HepG2 (cell line): Measurements from ENCODE around the gene AARS2. TPM values are rescaled to one million over a fixed set of nuclear protein-coding genes. Genes with fewer than 3 reads are reported as not detected.

Source experiments
- ELF3 ChIP-seq: IDR thresholded peaks from 2 replicates; pipeline ENCODE4 v1.6.1; 2016; ENCODE audit warnings: missing genetic modification reagents, missing compliant biosample characterization
- FOSL2 ChIP-seq: sonication (generic); formaldehyde crosslinking; IDR thresholded peaks from 2 replicates; pipeline ENCODE4 v1.4.0; 2020; ENCODE audit warnings: missing genetic modification reagents
- FOXK1 ChIP-seq: sonication (generic); formaldehyde crosslinking; IDR thresholded peaks from 2 replicates; pipeline ENCODE4 v1.4.0; 2020; ENCODE audit warnings: low read depth, missing genetic modification reagents, borderline replicate concordance
- ISL2 ChIP-seq: sonication (generic); formaldehyde crosslinking; IDR thresholded peaks from 2 replicates; pipeline ENCODE4 v1.5.0; 2020; ENCODE audit warnings: missing genetic modification reagents
- KAT7 ChIP-seq: IDR thresholded peaks from 2 replicates; pipeline ENCODE4 v1.6.1; 2018; ENCODE audit warnings: borderline replicate concordance, missing compliant biosample characterization
- KDM3A ChIP-seq: IDR thresholded peaks from 2 replicates; pipeline ENCODE4 v1.6.1; 2018; ENCODE audit warnings: low read depth, missing compliant biosample characterization
- KLF16 ChIP-seq, 2 experiments: sonication (generic) in 1 of 2; formaldehyde crosslinking in 1 of 2; IDR thresholded peaks; 2 replicates each; pipeline versions ENCODE4 v1.6.1 to v1.8.0; 2016 to 2023; ENCODE audit warnings: missing genetic modification reagents in 2 of 2, missing compliant biosample characterization in 1 of 2
- MAFF ChIP-seq: IDR thresholded peaks from 2 replicates; pipeline ENCODE4 v1.6.1; 2011; ENCODE audit warnings: low read depth, low read length, improper control_type of control experiment
- MIER2 ChIP-seq: IDR thresholded peaks from 2 replicates; pipeline ENCODE4 v1.6.1; 2016; ENCODE audit warnings: missing biosample characterization, missing genetic modification reagents
- NFKBIZ ChIP-seq: IDR thresholded peaks from 2 replicates; pipeline ENCODE4 v1.6.1; 2018; ENCODE audit warnings: missing genetic modification reagents, missing compliant biosample characterization
- RAD21 ChIP-seq: fragments of 450-650 bp; formaldehyde crosslinking; IDR thresholded peaks from 2 replicates; pipeline ENCODE4 v1.5.0; 2020; ENCODE audit warnings: mild to moderate bottlenecking
- RARA ChIP-seq: IDR thresholded peaks from 2 replicates; pipeline ENCODE4 v1.6.1; 2016; ENCODE audit warnings: missing genetic modification reagents, missing compliant biosample characterization
- SALL1 ChIP-seq: sonication (generic); formaldehyde crosslinking; IDR thresholded peaks from 2 replicates; pipeline ENCODE4 v1.8.0; 2022; ENCODE audit warnings: mild to moderate bottlenecking, missing genetic modification reagents
- SMC3 ChIP-seq: IDR thresholded peaks from 2 replicates; pipeline ENCODE4 v1.6.1; 2011; ENCODE audit warnings: low read length, improper control_type of control experiment
- SP5 ChIP-seq: IDR thresholded peaks from 2 replicates; pipeline ENCODE4 v1.6.1; 2016; ENCODE audit warnings: low read depth, borderline replicate concordance
- TEAD3 ChIP-seq: optimal IDR thresholded peaks from 2 replicates; pipeline ENCODE3; 2016; ENCODE audit warnings: borderline replicate concordance
- XRCC5 ChIP-seq: fragments of 200-400 bp; formaldehyde crosslinking; optimal IDR thresholded peaks from 2 replicates; pipeline ENCODE3; 2017; ENCODE audit warnings: mild to moderate bottlenecking, low read length
- ZNF160 ChIP-seq: sonication (generic); formaldehyde crosslinking; IDR thresholded peaks from 2 replicates; pipeline ENCODE4 v1.8.0; 2022; ENCODE audit warnings: mild to moderate bottlenecking, inconsistent platforms, missing genetic modification reagents
- ZNF24 ChIP-seq: fragments of 450-650 bp; IDR thresholded peaks from 2 replicates; pipeline ENCODE4 v1.6.1; 2017; ENCODE audit warnings: antibody characterized with exemption, mild to moderate bottlenecking
- polyA plus RNA-seq, 8 experiments: library from polyadenylated mRNA; depleted of rRNA in 3 of 8; stranded (reverse) in 7 of 8; unstranded in 1 of 8; fragments of >200 nt; fragmentation: Illumina TruSeq in 4 of 8; extraction: Trizol in 4 of 8; gene quantifications; 2 replicates each; pipeline versions ENCODE4 v1.2.1 to v1.2.3, GENCODE V29; 2011 to 2016; ENCODE audit warnings: low read depth in 4 of 8, missing spikeins in 1 of 8, mixed read lengths in 1 of 8; ENCODE audit not compliant: insufficient read depth in 1 of 8
- total RNA-seq, 5 experiments: library from RNA; depleted of rRNA; stranded (reverse); fragments of >200 nt; fragmentation: Illumina TruSeq; extraction: Trizol; gene quantifications; 2 replicates each; pipeline ENCODE4 v1.2.3, GENCODE V29; 2016; ENCODE audit warnings: low read depth in 1 of 5
- TF ChIP-seq, protein P1 (sequence below): sonication (generic); formaldehyde crosslinking; IDR thresholded peaks from 2 replicates; pipeline ENCODE4 v1.4.0; 2020; ENCODE audit warnings: missing genetic modification reagents
- TF ChIP-seq, protein P2 (sequence below): sonication (generic); formaldehyde crosslinking; IDR thresholded peaks from 2 replicates; pipeline ENCODE4 v1.5.0; 2020; ENCODE audit warnings: mild to moderate bottlenecking, missing genetic modification reagents, moderate library complexity
- TF ChIP-seq, protein P3 (sequence below): sonication (generic); formaldehyde crosslinking; IDR thresholded peaks from 2 replicates; pipeline ENCODE4 v1.4.0; 2020; ENCODE audit warnings: missing genetic modification reagents
- TF ChIP-seq, protein P4 (sequence below): IDR thresholded peaks from 2 replicates; pipeline ENCODE4 v1.6.1; 2016; ENCODE audit warnings: low read depth, borderline replicate concordance

AARS2 gene
- total and polyA plus RNA-seq, 2 of the 13 experiments (the other 11 are each of a cell fraction or from before 2014, with no cell fraction given): 7.5 to 24.1 TPM

DNA sequence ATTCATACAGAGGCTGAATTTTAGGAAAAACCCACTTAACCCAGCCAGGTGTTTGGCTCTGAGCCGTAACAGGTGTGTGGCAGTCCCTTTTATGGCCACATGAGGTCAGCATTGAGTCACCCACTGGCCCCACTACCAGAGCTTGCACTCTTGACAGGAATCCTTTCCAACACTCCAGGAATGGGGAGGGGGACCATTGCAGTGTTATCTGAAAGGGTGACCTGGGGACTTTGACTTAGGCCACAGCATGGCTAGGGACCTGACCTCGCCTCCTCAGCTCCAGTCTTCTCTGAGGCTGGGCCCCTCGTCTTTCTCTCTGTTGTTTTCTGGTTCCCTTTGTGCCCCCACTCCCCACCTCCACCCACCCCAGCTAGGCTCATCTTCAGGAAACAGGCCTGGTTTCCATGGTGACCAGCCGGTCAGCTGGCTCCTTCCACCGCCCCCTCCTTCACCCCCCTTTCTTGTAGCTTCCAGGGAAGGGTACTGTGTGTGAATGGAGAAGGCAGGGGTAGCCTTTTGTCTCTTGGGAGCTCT, 45.0 kb downstream of the AARS2 start (continued):
- TF ChIP-seq MAFF: 0 out of 2 replicates have a peak, but pooled peaks have one; percentile 1
- TF ChIP-seq XRCC5: peak; percentile 91
- 0 out of 2 replicates have a peak, but pooled peaks have one; percentile 41 for TF ChIP-seq ZNF160 (CRISPR knock-in tag)
- TF ChIP-seq MIER2: peak; percentile 35; the same call in 1 of the 2 replicates
- 0 out of 4 replicates have a peak, but pooled peaks of 1 of the 2 experiments have one; percentile 22 for TF ChIP-seq KLF16 (CRISPR knock-in tag; IDR thresholded peaks at IDR 0.05)
- TF ChIP-seq ELF3 (CRISPR knock-in tag): 0 out of 2 replicates have a peak, but pooled peaks have one; percentile 9
- TF ChIP-seq, protein P1, sequence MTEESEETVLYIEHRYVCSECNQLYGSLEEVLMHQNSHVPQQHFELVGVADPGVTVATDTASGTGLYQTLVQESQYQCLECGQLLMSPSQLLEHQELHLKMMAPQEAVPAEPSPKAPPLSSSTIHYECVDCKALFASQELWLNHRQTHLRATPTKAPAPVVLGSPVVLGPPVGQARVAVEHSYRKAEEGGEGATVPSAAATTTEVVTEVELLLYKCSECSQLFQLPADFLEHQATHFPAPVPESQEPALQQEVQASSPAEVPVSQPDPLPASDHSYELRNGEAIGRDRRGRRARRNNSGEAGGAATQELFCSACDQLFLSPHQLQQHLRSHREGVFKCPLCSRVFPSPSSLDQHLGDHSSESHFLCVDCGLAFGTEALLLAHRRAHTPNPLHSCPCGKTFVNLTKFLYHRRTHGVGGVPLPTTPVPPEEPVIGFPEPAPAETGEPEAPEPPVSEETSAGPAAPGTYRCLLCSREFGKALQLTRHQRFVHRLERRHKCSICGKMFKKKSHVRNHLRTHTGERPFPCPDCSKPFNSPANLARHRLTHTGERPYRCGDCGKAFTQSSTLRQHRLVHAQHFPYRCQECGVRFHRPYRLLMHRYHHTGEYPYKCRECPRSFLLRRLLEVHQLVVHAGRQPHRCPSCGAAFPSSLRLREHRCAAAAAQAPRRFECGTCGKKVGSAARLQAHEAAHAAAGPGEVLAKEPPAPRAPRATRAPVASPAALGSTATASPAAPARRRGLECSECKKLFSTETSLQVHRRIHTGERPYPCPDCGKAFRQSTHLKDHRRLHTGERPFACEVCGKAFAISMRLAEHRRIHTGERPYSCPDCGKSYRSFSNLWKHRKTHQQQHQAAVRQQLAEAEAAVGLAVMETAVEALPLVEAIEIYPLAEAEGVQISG (CRISPR knock-in tag): peak; percentile 60; the same call in 1 of the 2 replicates
- TF ChIP-seq, protein P2, sequence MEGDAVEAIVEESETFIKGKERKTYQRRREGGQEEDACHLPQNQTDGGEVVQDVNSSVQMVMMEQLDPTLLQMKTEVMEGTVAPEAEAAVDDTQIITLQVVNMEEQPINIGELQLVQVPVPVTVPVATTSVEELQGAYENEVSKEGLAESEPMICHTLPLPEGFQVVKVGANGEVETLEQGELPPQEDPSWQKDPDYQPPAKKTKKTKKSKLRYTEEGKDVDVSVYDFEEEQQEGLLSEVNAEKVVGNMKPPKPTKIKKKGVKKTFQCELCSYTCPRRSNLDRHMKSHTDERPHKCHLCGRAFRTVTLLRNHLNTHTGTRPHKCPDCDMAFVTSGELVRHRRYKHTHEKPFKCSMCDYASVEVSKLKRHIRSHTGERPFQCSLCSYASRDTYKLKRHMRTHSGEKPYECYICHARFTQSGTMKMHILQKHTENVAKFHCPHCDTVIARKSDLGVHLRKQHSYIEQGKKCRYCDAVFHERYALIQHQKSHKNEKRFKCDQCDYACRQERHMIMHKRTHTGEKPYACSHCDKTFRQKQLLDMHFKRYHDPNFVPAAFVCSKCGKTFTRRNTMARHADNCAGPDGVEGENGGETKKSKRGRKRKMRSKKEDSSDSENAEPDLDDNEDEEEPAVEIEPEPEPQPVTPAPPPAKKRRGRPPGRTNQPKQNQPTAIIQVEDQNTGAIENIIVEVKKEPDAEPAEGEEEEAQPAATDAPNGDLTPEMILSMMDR (CRISPR knock-in tag): peak; percentile 96
- TF ChIP-seq FOSL2 (CRISPR knock-in tag): peak; percentile 27; the same call in 1 of the 2 replicates
- TF ChIP-seq, protein P3, sequence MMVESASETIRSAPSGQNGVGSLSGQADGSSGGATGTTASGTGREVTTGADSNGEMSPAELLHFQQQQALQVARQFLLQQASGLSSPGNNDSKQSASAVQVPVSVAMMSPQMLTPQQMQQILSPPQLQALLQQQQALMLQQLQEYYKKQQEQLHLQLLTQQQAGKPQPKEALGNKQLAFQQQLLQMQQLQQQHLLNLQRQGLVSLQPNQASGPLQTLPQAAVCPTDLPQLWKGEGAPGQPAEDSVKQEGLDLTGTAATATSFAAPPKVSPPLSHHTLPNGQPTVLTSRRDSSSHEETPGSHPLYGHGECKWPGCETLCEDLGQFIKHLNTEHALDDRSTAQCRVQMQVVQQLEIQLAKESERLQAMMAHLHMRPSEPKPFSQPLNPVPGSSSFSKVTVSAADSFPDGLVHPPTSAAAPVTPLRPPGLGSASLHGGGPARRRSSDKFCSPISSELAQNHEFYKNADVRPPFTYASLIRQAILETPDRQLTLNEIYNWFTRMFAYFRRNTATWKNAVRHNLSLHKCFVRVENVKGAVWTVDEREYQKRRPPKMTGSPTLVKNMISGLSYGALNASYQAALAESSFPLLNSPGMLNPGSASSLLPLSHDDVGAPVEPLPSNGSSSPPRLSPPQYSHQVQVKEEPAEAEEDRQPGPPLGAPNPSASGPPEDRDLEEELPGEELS (CRISPR knock-in tag): no peak
- TF ChIP-seq TEAD3 (CRISPR knock-in tag): peak; percentile 28
- TF ChIP-seq SP5 (CRISPR knock-in tag): peak; percentile 7; the same call in 1 of the 2 replicates
- TF ChIP-seq, protein P4, sequence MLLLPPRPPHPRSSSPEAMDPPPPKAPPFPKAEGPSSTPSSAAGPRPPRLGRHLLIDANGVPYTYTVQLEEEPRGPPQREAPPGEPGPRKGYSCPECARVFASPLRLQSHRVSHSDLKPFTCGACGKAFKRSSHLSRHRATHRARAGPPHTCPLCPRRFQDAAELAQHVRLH (CRISPR knock-in tag): 0 out of 2 replicates have a peak, but pooled peaks have one; percentile 60
- TF ChIP-seq KAT7: no peak
- peak; percentile 97 for TF ChIP-seq SMC3
- 0 out of 2 replicates have a peak, but pooled peaks have one; percentile 7 for TF ChIP-seq RARA (CRISPR knock-in tag)
- TF ChIP-seq FOXK1 (CRISPR knock-in tag): peak; percentile 29; the same call in 1 of the 2 replicates
- no peak for TF ChIP-seq KDM3A (CRISPR knock-in tag)
- peak; percentile 90 for TF ChIP-seq RAD21
- TF ChIP-seq ISL2 (CRISPR knock-in tag): 0 out of 2 replicates have a peak, but pooled peaks have one; percentile 19
- peak; percentile 33; the same call in 1 of the 2 replicates for TF ChIP-seq ZNF24
- TF ChIP-seq NFKBIZ (CRISPR knock-in tag): no peak
- TF ChIP-seq SALL1: peak; percentile 43
